NOMO-1 treated with DMSO at 0.1 percent for 48 hours (cell line): ENCODE data around the gene CD160.
"Not testable (repeated sequence)": the region's sequence is repeated elsewhere in the genome, so short reads cannot be mapped to it uniquely, and the experiment has no call there.

Experiments used
- DNase-seq: peaks from one replicate; lab custom pipeline; 2025; ENCODE audit not compliant: unreplicated experiment; lab: John Stamatoyannopoulos, UW

Gene CD160

GRCh38 chr1:145757420-145757819 lies 38.1 kb downstream of the CD160 start:
- no peak for DNase-seq

- DNase-seq: no peak
Measured at GRCh38 chr1:145758116-145758515, 38.8 kb downstream of the CD160 start.

GRCh38 chr1:145758575-145758974 lies 39.3 kb downstream of the CD160 start:
- DNase-seq: no peak

- DNase-seq: no peak
Measured at GRCh38 chr1:145759721-145760120, 40.4 kb downstream of the CD160 start.

- not testable (repeated sequence) for DNase-seq
Measured at GRCh38 chr1:145760395-145760949, 41.2 kb downstream of the CD160 start.

- not testable (repeated sequence) for DNase-seq
Measured at GRCh38 chr1:145761498-145761897, 42.2 kb downstream of the CD160 start.

- DNase-seq: not testable (repeated sequence)
Measured at GRCh38 chr1:145762001-145762400, 42.7 kb downstream of the CD160 start.

- DNase-seq: not testable (repeated sequence)
Measured at GRCh38 chr1:145764231-145764940, 45.1 kb downstream of the CD160 start.

GRCh38 chr1:145765127-145765526 lies 45.8 kb downstream of the CD160 start:
- not testable (repeated sequence) for DNase-seq

- not testable (repeated sequence) for DNase-seq
Measured at GRCh38 chr1:145765585-145766360, 46.5 kb downstream of the CD160 start.

GRCh38 chr1:145766926-145767325 lies 47.6 kb downstream of the CD160 start:
- DNase-seq: not testable (repeated sequence)

GRCh38 chr1:145768004-145768403 lies 48.7 kb downstream of the CD160 start:
- DNase-seq: not testable (repeated sequence)

GRCh38 chr1:145771056-145771455 lies 51.8 kb downstream of the CD160 start:
- DNase-seq: no peak

GRCh38 chr1:145773423-145773822 lies 54.1 kb downstream of the CD160 start:
- no peak for DNase-seq

GRCh38 chr1:145777357-145778145 lies 58.3 kb downstream of the CD160 start:
- no peak for DNase-seq

GRCh38 chr1:145778146-145778540 lies 58.8 kb downstream of the CD160 start:
- DNase-seq: no peak

GRCh38 chr1:145782272-145783099 lies 63.2 kb downstream of the CD160 start:
- no peak for DNase-seq

GRCh38 chr1:145784409-145784808 lies 65.1 kb downstream of the CD160 start:
- no peak for DNase-seq

GRCh38 chr1:145785547-145785946 lies 66.2 kb downstream of the CD160 start:
- DNase-seq: no peak

GRCh38 chr1:145786271-145786670 lies 67.0 kb downstream of the CD160 start:
- DNase-seq: no peak
